ENCODE measurements around the gene NPM3. TPM values are rescaled to one million over a fixed set of nuclear protein-coding genes. Genes with fewer than 3 reads are reported as not detected.

The NPM3 gene
- total and polyA plus RNA-seq, 2 of the 4 experiments (the other 2 are of a cell fraction), result 84.1 to 112 TPM

DNA sequence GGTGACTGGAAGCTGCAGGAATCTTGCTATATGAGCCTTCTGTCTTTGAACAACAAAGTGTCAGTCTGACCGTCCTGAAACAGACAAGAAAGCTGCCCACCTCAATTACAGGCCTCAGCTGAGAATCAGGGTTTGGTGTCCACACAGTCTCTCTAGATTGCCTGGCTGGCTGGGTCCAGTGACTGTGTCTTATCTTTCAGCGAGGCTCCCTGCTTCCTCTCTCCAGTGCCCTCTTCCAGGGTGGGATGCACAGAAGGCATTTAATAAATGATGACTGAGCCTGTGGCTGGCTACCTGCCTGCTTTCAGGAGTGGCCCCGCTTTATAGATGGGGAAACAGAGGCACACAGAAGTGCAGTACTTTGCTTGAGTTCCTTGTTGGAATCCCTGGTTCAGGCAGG lies 34.8 kb downstream of the NPM3 start:
- no peaks in the 10 kb centered on the region for H3K79me1 ChIP-seq (ENCODE audit: low read depth in 1 of 2, low read length in 2 of 2)
- in situ Hi-C loops (cut with MboI; ENCODE audit: low sequenced_read_pairs), result loop anchor here (10.0 kb wide), 1 partner anchor 564 kb away; no protein-coding TSS in a partner anchor
- H3K56ac ChIP-seq (ENCODE audit: extremely low read depth, insufficient read depth, low read length), result no peak overlapping the region
- no peaks in the 10 kb centered on the region for H4K20me1 ChIP-seq (ENCODE audit: insufficient read depth, low read length)
- no peak overlapping the region for H2BK120ac ChIP-seq (ENCODE audit: low read depth, low read length)
- BruUV-seq (replicated peaks), result no TSS peak
- no peaks in the 10 kb centered on the region for H3K9me1 ChIP-seq (ENCODE audit: insufficient read depth, low read length)
- no peak overlapping the region for H2AK5ac ChIP-seq (ENCODE audit: low read depth, low read length)
- no peak overlapping the region for H3K4ac ChIP-seq (ENCODE audit: low read depth, low read length)
- WGBS, 2 experiments (ENCODE audit: extremely low coverage in 2 of 2, insufficient read length in 1 of 2), result 50% methylated on average over 2 of the region's 3 CpGs; no CpG with 5 or more reads in 1 of the 2 experiments
- H3K36me3 ChIP-seq (ENCODE audit: control insufficient read depth, insufficient read depth, low read length), result no peaks in the 10 kb centered on the region
- no peaks in the 10 kb centered on the region for H3K9me3 ChIP-seq (ENCODE audit: control insufficient read depth, insufficient read depth, low read length)
- DNase-seq, result no peak
- no peak overlapping the region for H3K9ac ChIP-seq (ENCODE audit: low read depth, low read length)
- peaks cover 39% of the 10 kb centered on the region for H3K27me3 ChIP-seq (ENCODE audit: control insufficient read depth, insufficient read depth, low read length)
- intact Hi-C loops (cut with micrococcal nuclease), result no loop called here
- no peak overlapping the region for H3K23ac ChIP-seq (ENCODE audit: low read depth, low read length)
- no peak overlapping the region for H3K4me3 ChIP-seq (ENCODE audit: insufficient read depth, low read depth, low read length)
- ATAC-seq (ENCODE audit: low read depth), result no peak
- ChIA-PET POLR2A (ENCODE audit: unreplicated experiment) (no interaction called here), CTCF (interaction anchor here (1.2 kb wide), 1 partner anchor 10 kb away, joined by 3 read pairs; no protein-coding TSS in a partner anchor)
- no peak overlapping the region for H2BK5ac ChIP-seq (ENCODE audit: low read depth, low read length, poor library complexity, severe bottlenecking)
- H3K18ac ChIP-seq (ENCODE audit: low read depth, low read length), result no peak overlapping the region
- dilution Hi-C loops (cut with HindIII; ENCODE audit: low sequenced_read_pairs, unreplicated experiment), result no loop called here
- no peak overlapping the region for H3K4me2 ChIP-seq (ENCODE audit: low read depth, low read length)
- H3K27ac ChIP-seq (ENCODE audit: insufficient read depth, low read length), result no peak overlapping the region
- no peak overlapping the region for H4K5ac ChIP-seq (ENCODE audit: low read depth, low read length)
- TF ChIP-seq MAFK (IDR thresholded peaks at IDR 0.05; ENCODE audit: low read depth, low read length), result no peak
- TF ChIP-seq, protein P1, sequence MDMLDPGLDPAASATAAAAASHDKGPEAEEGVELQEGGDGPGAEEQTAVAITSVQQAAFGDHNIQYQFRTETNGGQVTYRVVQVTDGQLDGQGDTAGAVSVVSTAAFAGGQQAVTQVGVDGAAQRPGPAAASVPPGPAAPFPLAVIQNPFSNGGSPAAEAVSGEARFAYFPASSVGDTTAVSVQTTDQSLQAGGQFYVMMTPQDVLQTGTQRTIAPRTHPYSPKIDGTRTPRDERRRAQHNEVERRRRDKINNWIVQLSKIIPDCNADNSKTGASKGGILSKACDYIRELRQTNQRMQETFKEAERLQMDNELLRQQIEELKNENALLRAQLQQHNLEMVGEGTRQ (IDR thresholded peaks at IDR 0.05; ENCODE audit: low read depth, low read length), result no peak
- no peak for TF ChIP-seq BHLHE40 (IDR thresholded peaks at IDR 0.05; ENCODE audit: low read depth, low read length)
- TF ChIP-seq CHD1 (IDR thresholded peaks at IDR 0.05; ENCODE audit: low read depth, low read length), result no peak
- no peak for TF ChIP-seq RAD21 (IDR thresholded peaks at IDR 0.05; ENCODE audit: low read length)
- no peak for TF ChIP-seq MAZ (IDR thresholded peaks at IDR 0.05; ENCODE audit: borderline replicate concordance, low read depth, low read length)
- no peak for TF ChIP-seq SMC3 (IDR thresholded peaks at IDR 0.05; ENCODE audit: low read depth, low read length)
- TF ChIP-seq RCOR1 (IDR thresholded peaks at IDR 0.05; ENCODE audit: insufficient replicate concordance, low read length), result no peak
- TF ChIP-seq, protein P2, sequence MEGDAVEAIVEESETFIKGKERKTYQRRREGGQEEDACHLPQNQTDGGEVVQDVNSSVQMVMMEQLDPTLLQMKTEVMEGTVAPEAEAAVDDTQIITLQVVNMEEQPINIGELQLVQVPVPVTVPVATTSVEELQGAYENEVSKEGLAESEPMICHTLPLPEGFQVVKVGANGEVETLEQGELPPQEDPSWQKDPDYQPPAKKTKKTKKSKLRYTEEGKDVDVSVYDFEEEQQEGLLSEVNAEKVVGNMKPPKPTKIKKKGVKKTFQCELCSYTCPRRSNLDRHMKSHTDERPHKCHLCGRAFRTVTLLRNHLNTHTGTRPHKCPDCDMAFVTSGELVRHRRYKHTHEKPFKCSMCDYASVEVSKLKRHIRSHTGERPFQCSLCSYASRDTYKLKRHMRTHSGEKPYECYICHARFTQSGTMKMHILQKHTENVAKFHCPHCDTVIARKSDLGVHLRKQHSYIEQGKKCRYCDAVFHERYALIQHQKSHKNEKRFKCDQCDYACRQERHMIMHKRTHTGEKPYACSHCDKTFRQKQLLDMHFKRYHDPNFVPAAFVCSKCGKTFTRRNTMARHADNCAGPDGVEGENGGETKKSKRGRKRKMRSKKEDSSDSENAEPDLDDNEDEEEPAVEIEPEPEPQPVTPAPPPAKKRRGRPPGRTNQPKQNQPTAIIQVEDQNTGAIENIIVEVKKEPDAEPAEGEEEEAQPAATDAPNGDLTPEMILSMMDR (conservative IDR thresholded peaks at IDR 0.05; ENCODE audit: low read depth, low read length), result no peak
- TF ChIP-seq FOS (IDR thresholded peaks at IDR 0.05; ENCODE audit: low read depth, low read length), result no peak
- TF ChIP-seq NFE2L2 (IDR thresholded peaks at IDR 0.05; ENCODE audit: low read depth, low read length), result no peak
- TF ChIP-seq POLR2A (IDR thresholded peaks at IDR 0.05; ENCODE audit: low read depth, low read length), result no peak
- TF ChIP-seq MXI1 (IDR thresholded peaks at IDR 0.05; ENCODE audit: borderline replicate concordance, low read depth, low read length), result no peak
- TF ChIP-seq CEBPB (IDR thresholded peaks at IDR 0.05; ENCODE audit: low read depth, low read length), result no peak
- no peak for TF ChIP-seq RFX5 (IDR thresholded peaks at IDR 0.05; ENCODE audit: low read depth, low read length)
- no peak overlapping the region for H2BK15ac ChIP-seq (ENCODE audit: low read depth, low read length)
- no peak overlapping the region for H2AK9ac ChIP-seq (replicated peaks; ENCODE audit: low read depth, low read length, poor library complexity)
- no peak overlapping the region for H3K14ac ChIP-seq (replicated peaks; ENCODE audit: low read depth, low read length)
- H3K4me1 ChIP-seq (ENCODE audit: control insufficient read depth, insufficient read depth, low read length), result no peaks in the 10 kb centered on the region
- no peak overlapping the region for H4K8ac ChIP-seq (ENCODE audit: low read depth in 2 of 2, low read length in 2 of 2)
- H2AFZ ChIP-seq (replicated peaks; ENCODE audit: low read length, poor library complexity), result no peak overlapping the region
- no peak overlapping the region for H4K91ac ChIP-seq (ENCODE audit: insufficient read depth, low read depth, low read length)
- H2BK20ac ChIP-seq (ENCODE audit: low read depth, low read length), result no peak overlapping the region
